Caco-2 (cell line): Measurements from ENCODE around the gene SRGAP1. TPM values are rescaled to one million over a fixed set of nuclear protein-coding genes. Genes with fewer than 3 reads are reported as not detected.

ENCODE experiments used
- BruUV-seq: library from RNA; stranded (reverse); fragments of 400-500 nt; replicated peaks from 2 replicates; lab custom pipeline; 2021; lab: Mats Ljungman, UMichigan
- CTCF ChIA-PET: fragments of 300-600 bp; sonication (Branson Sonifier 250); formaldehyde crosslinking; loops from one replicate; lab custom pipeline; 2022; ENCODE audit warnings: antibody characterized with exemption; lab: Charles Lee
- POLR2A ChIA-PET: fragments of 300-600 bp; sonication (Branson Sonifier 250); formaldehyde crosslinking; loops from one replicate; lab custom pipeline; 2022; ENCODE audit warnings: antibody characterized with exemption; lab: Charles Lee
- DNase-seq, 2 experiments: peaks; one replicate each; pipeline versions ENCODE4 v3.0.0 to v3.0.0-alpha.2; 2020 to 2022
- H3K27me3 ChIP-seq: replicated peaks from 2 replicates; pipeline ENCODE4 v1.6.0; 2011; ENCODE audit warnings: low read length; ENCODE audit not compliant: control insufficient read depth, insufficient read depth
- H3K36me3 ChIP-seq: 2 replicates; pipeline ENCODE4 v1.5.1; 2011; ENCODE audit warnings: low read length; ENCODE audit not compliant: control insufficient read depth, insufficient read depth
- H3K4me1 ChIP-seq: fragments of 250-450 bp; sonication (Bioruptor Pico); 2 replicates; pipeline ENCODE4 v1.5.1; 2020; ENCODE audit warnings: mild to moderate bottlenecking
- H3K4me3 ChIP-seq: 2 replicates; pipeline ENCODE4 v1.5.1; 2011; ENCODE audit warnings: low read depth, mild to moderate bottlenecking, control low read depth, low read length
- H3K9me3 ChIP-seq: fragments of 250-450 bp; sonication (Bioruptor Pico); 2 replicates; pipeline ENCODE4 v1.5.1; 2020; ENCODE audit warnings: mild to moderate bottlenecking, moderate library complexity
- H3K27ac Mint-ChIP-seq: one replicate; pipeline ENCODE4 v1.8.0; 2022; ENCODE audit warnings: mixed read lengths; ENCODE audit not compliant: unreplicated experiment
- H3K27me3 Mint-ChIP-seq: one replicate; pipeline ENCODE4 v1.8.0; 2022; ENCODE audit warnings: mixed read lengths; ENCODE audit not compliant: insufficient read depth, unreplicated experiment
- H3K36me3 Mint-ChIP-seq: one replicate; pipeline ENCODE4 v1.8.0; 2022; ENCODE audit warnings: mild to moderate bottlenecking, mixed read lengths; ENCODE audit not compliant: insufficient read depth, unreplicated experiment
- H3K4me1 Mint-ChIP-seq: one replicate; pipeline ENCODE4 v1.8.0; 2022; ENCODE audit warnings: low read depth, mixed read lengths; ENCODE audit not compliant: unreplicated experiment
- H3K4me3 Mint-ChIP-seq: one replicate; pipeline ENCODE4 v1.8.0; 2022; ENCODE audit warnings: mild to moderate bottlenecking, moderate library complexity, mixed read lengths; ENCODE audit not compliant: unreplicated experiment
- H3K9me3 Mint-ChIP-seq: one replicate; pipeline ENCODE4 v1.8.0; 2022; ENCODE audit warnings: mixed read lengths; ENCODE audit not compliant: unreplicated experiment
- intact Hi-C: fragments of 100-400 bp; cut with micrococcal nuclease; formaldehyde crosslinking; loops from one replicate; pipeline ENCODE4 v1.10.0; 2022; ENCODE audit not compliant: unreplicated experiment
- total RNA-seq: library from RNA; stranded (reverse); gene quantifications from 2 replicates; pipeline ENCODE4 v1.2.3, GENCODE V29; 2022
- TF ChIP-seq, protein P1 (sequence below), 2 experiments: fragments of 200-600 bp in 1 of 2; IDR thresholded peaks; 1 replicate in 1 of 2; 2 replicates in 1 of 2; pipeline versions ENCODE4 v1.5.1 to v1.8.0; 2011 to 2022; ENCODE audit warnings: antibody characterized with exemption in 1 of 2, control low read depth in 1 of 2, inconsistent platforms in 1 of 2, low read depth in 1 of 2, low read length in 1 of 2, mild to moderate bottlenecking in 1 of 2, moderate library complexity in 1 of 2; ENCODE audit not compliant: insufficient read depth in 1 of 2, severe bottlenecking in 1 of 2, unreplicated experiment in 1 of 2

The SRGAP1 gene
- total RNA-seq, 1 experiment from 2014 or later = 22.1 TPM

GRCh38 chr12:64025174-64025958, 180.9 kb downstream of the SRGAP1 start:
- H3K36me3 ChIP-seq = no peaks in the 10 kb centered on the region; the same call in 1 of the 2 replicates
- no peak overlapping the region for H3K4me3 ChIP-seq
- Mint-ChIP-seq H3K4me1 (peaks cover 6% of the 10 kb centered on the region), H3K36me3 (peaks cover 15% of the 10 kb centered on the region), H3K27me3 (no peaks in the 10 kb centered on the region), H3K4me3 (no peak overlapping the region), H3K9me3 (no peaks in the 10 kb centered on the region), H3K27ac (no peak overlapping the region)
- ChIA-PET POLR2A (no interaction called here), CTCF (no interaction called here)
- intact Hi-C loops = no loop called here
- BruUV-seq = no TSS peak
- H3K27me3 ChIP-seq = no peaks in the 10 kb centered on the region
- H3K9me3 ChIP-seq = no peaks in the 10 kb centered on the region
- no peaks in the 10 kb centered on the region for H3K4me1 ChIP-seq
- TF ChIP-seq, protein P1, sequence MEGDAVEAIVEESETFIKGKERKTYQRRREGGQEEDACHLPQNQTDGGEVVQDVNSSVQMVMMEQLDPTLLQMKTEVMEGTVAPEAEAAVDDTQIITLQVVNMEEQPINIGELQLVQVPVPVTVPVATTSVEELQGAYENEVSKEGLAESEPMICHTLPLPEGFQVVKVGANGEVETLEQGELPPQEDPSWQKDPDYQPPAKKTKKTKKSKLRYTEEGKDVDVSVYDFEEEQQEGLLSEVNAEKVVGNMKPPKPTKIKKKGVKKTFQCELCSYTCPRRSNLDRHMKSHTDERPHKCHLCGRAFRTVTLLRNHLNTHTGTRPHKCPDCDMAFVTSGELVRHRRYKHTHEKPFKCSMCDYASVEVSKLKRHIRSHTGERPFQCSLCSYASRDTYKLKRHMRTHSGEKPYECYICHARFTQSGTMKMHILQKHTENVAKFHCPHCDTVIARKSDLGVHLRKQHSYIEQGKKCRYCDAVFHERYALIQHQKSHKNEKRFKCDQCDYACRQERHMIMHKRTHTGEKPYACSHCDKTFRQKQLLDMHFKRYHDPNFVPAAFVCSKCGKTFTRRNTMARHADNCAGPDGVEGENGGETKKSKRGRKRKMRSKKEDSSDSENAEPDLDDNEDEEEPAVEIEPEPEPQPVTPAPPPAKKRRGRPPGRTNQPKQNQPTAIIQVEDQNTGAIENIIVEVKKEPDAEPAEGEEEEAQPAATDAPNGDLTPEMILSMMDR (IDR thresholded peaks at IDR 0.05; ENCODE audit: insufficient read depth in 1 of 2, low read depth in 1 of 2, low read length in 1 of 2, severe bottlenecking in 1 of 2, unreplicated experiment in 1 of 2) = no peak
- DNase-seq = no peak

GRCh38 chr12:64027311-64027710, 182.8 kb downstream of the SRGAP1 start:
- H3K4me1 ChIP-seq = no peaks in the 10 kb centered on the region
- no peak overlapping the region for H3K4me3 ChIP-seq
- POLR2A ChIA-PET = no interaction called here
- no peaks in the 10 kb centered on the region for H3K9me3 ChIP-seq
- peaks cover 6% of the 10 kb centered on the region for H3K4me1 Mint-ChIP-seq
- intact Hi-C loops = no loop called here
- H3K36me3 ChIP-seq = peaks cover 2% of the 10 kb centered on the region
- TF ChIP-seq, protein P1 (IDR thresholded peaks at IDR 0.05; ENCODE audit: insufficient read depth in 1 of 2, low read depth in 1 of 2, low read length in 1 of 2, severe bottlenecking in 1 of 2, unreplicated experiment in 1 of 2) = no peak
- no peak overlapping the region for H3K4me3 Mint-ChIP-seq
- DNase-seq = no peak
- no TSS peak for BruUV-seq
- H3K27ac Mint-ChIP-seq = no peak overlapping the region
- H3K27me3 Mint-ChIP-seq = no peaks in the 10 kb centered on the region
- no peaks in the 10 kb centered on the region for H3K27me3 ChIP-seq
- CTCF ChIA-PET = no interaction called here
- peaks cover 26% of the 10 kb centered on the region for H3K36me3 Mint-ChIP-seq
- H3K9me3 Mint-ChIP-seq = no peaks in the 10 kb centered on the region

- H3K36me3 ChIP-seq = peaks cover 2% of the 10 kb centered on the region
- POLR2A ChIA-PET = no interaction called here
- BruUV-seq = no TSS peak
- Mint-ChIP-seq H3K4me1 (peaks cover 6% of the 10 kb centered on the region), H3K27me3 (no peaks in the 10 kb centered on the region), H3K27ac (no peak overlapping the region), H3K4me3 (no peak overlapping the region), H3K9me3 (no peaks in the 10 kb centered on the region), H3K36me3 (peaks cover 28% of the 10 kb centered on the region)
- no peaks in the 10 kb centered on the region for H3K27me3 ChIP-seq
- H3K4me3 ChIP-seq = no peak overlapping the region
- H3K4me1 ChIP-seq = no peaks in the 10 kb centered on the region
- no peak for DNase-seq
- H3K9me3 ChIP-seq = no peaks in the 10 kb centered on the region
- TF ChIP-seq, protein P1 (IDR thresholded peaks at IDR 0.05; ENCODE audit: insufficient read depth in 1 of 2, low read depth in 1 of 2, low read length in 1 of 2, severe bottlenecking in 1 of 2, unreplicated experiment in 1 of 2) = no peak
- CTCF ChIA-PET = no interaction called here
- intact Hi-C loops = no loop called here
Observed at GRCh38 chr12:64028541-64028940, 184.0 kb downstream of the SRGAP1 start.
